HCT116 (cell line): ENCODE measurements around the gene CYB561D1.

Experiments
- ATF3 ChIP-seq: IDR thresholded peaks from 2 replicates; pipeline ENCODE4 v1.6.1; 2012
- CTCF ChIP-seq, 3 experiments: fragments of 200-600 bp in 1 of 3; sonication (generic) in 1 of 3; IDR thresholded peaks in 2 of 3; conservative IDR thresholded peaks in 1 of 3; 2 replicates each; pipeline ENCODE4 v1.5.1; 2012 to 2017; ENCODE audit warnings: low read depth in 2 of 3, low read length in 2 of 3, antibody characterized with exemption in 1 of 3, borderline replicate concordance in 1 of 3, control low read depth in 1 of 3, mild to moderate bottlenecking in 1 of 3, mixed read lengths in 1 of 3, mixed run types in 1 of 3, moderate library complexity in 1 of 3; ENCODE audit not compliant: insufficient read depth in 1 of 3
- EZH2 ChIP-seq: fragments of 200-600 bp; sonication (generic); IDR thresholded peaks from 2 replicates; pipeline ENCODE4 v1.6.1; 2017; ENCODE audit warnings: antibody characterized with exemption, mixed run types
- EZH2phosphoT487 ChIP-seq: fragments of 200-600 bp; IDR thresholded peaks from 2 replicates; pipeline ENCODE4 v1.6.1; 2018; ENCODE audit warnings: antibody characterized with exemption, borderline replicate concordance
- MAX ChIP-seq: IDR thresholded peaks from 2 replicates; pipeline ENCODE4 v1.6.1; 2012
- POLR2A ChIP-seq: IDR thresholded peaks from 2 replicates; pipeline ENCODE4 v1.7.0; 2011; ENCODE audit warnings: borderline replicate concordance; ENCODE audit not compliant: insufficient read depth, insufficient read length; ENCODE audit errors: extremely low read depth
- POLR2AphosphoS5 ChIP-seq: IDR thresholded peaks from 2 replicates; pipeline ENCODE4 v1.6.1; 2011; ENCODE audit warnings: mild to moderate bottlenecking, low read depth, low read length, moderate library complexity
- RAD21 ChIP-seq: IDR thresholded peaks from 2 replicates; pipeline ENCODE4 v1.6.1; 2012; ENCODE audit warnings: low read depth, mild to moderate bottlenecking
- SP1 ChIP-seq: IDR thresholded peaks from 2 replicates; pipeline ENCODE4 v1.6.1; 2012; ENCODE audit warnings: low read depth
- SRF ChIP-seq: IDR thresholded peaks from 2 replicates; pipeline ENCODE4 v1.6.1; 2012; ENCODE audit warnings: low read depth
- TCF7L2 ChIP-seq: IDR thresholded peaks from 2 replicates; pipeline ENCODE4 v1.7.0; 2011; ENCODE audit warnings: borderline replicate concordance, inconsistent platforms; ENCODE audit not compliant: insufficient read depth, insufficient read length; ENCODE audit errors: extremely low read depth
- YY1 ChIP-seq: IDR thresholded peaks from 2 replicates; pipeline ENCODE4 v1.6.1; 2011; ENCODE audit warnings: low read length, low read depth, moderate library complexity, mild to moderate bottlenecking; ENCODE audit not compliant: insufficient replicate concordance; ENCODE audit errors: extremely low read depth
- ZBTB33 ChIP-seq: IDR thresholded peaks from 2 replicates; pipeline ENCODE4 v1.6.1; 2011; ENCODE audit warnings: mild to moderate bottlenecking, low read length, moderate library complexity; ENCODE audit not compliant: insufficient replicate concordance; ENCODE audit errors: extremely low read depth

- TF ChIP-seq CTCF (IDR thresholded peaks at IDR 0.05 in 2 of 3, conservative IDR thresholded peaks at IDR 0.05 in 1 of 3; ENCODE audit: borderline replicate concordance in 1 of 3, insufficient read depth in 1 of 3, low read depth in 2 of 3, low read length in 2 of 3) (no peak), POLR2A (peak; percentile 21), SP1 (peak; percentile 94), POLR2AphosphoS5 (peak; percentile 85), ZBTB33 (no peak), SRF (no peak), YY1 (peak; percentile 86), EZH2 (no peak), RAD21 (no peak), ATF3 (no peak), TCF7L2 (peak; percentile 29), MAX (peak; percentile 85), EZH2phosphoT487 (no peak)
These were observed 10.0 kb upstream of the CYB561D1 start, which contains the start of gene ATXN7L2 for GRCh38 chr1:109483672-109484518.
